ENCODE results near the gene MPRIP.
"Not testable (repeated sequence)": the region's sequence is repeated elsewhere in the genome, so short reads cannot be mapped to it uniquely, and the experiment has no call there.

MPRIP gene

GRCh38 chr17:17125136-17126084 lies 83.2 kb downstream of the MPRIP start:
- H3K4me3 Mint-ChIP-seq, result peak overlapping the region; percentile 50
- CTCF ChIA-PET, result interaction anchor here (1.4 kb wide), 1 partner anchor 16 kb away, joined by 8 read pairs; no protein-coding TSS in a partner anchor
- H3K36me3 Mint-ChIP-seq, result peaks cover 17% of the 10 kb centered on the region
- DNase-seq, result peak; percentile 50
- H3K27me3 Mint-ChIP-seq, result no peaks in the 10 kb centered on the region
- no peaks in the 10 kb centered on the region for H3K9me3 Mint-ChIP-seq
- peaks cover 67% of the 10 kb centered on the region for H3K4me1 Mint-ChIP-seq
- peak overlapping the region; percentile 89 for H3K27ac Mint-ChIP-seq

GRCh38 chr17:17126131-17127110 lies 84.2 kb downstream of the MPRIP start:
- peaks cover 57% of the 10 kb centered on the region for H3K4me1 Mint-ChIP-seq

GRCh38 chr17:17127156-17127555 lies 84.9 kb downstream of the MPRIP start:
- peaks cover 49% of the 10 kb centered on the region for H3K4me1 Mint-ChIP-seq
- H3K27me3 Mint-ChIP-seq, result no peaks in the 10 kb centered on the region
- H3K36me3 Mint-ChIP-seq, result peaks cover 19% of the 10 kb centered on the region
- CTCF ChIA-PET, result no interaction called here
- peak overlapping the region; percentile 49 for H3K4me3 Mint-ChIP-seq
- peak overlapping the region; percentile 89 for H3K27ac Mint-ChIP-seq
- no peak for DNase-seq
- H3K9me3 Mint-ChIP-seq, result no peaks in the 10 kb centered on the region

More at GRCh38 chr17:17126131-17127110, 84.2 kb downstream of the MPRIP start:
- DNase-seq, result peak; percentile 35
- peak overlapping the region; percentile 89 for H3K27ac Mint-ChIP-seq
- peak overlapping the region; percentile 49 for H3K4me3 Mint-ChIP-seq
- CTCF ChIA-PET, result interaction anchor here (1.4 kb wide), 1 partner anchor 15 kb away, joined by 8 read pairs; no protein-coding TSS in a partner anchor
- H3K9me3 Mint-ChIP-seq, result no peaks in the 10 kb centered on the region
- H3K36me3 Mint-ChIP-seq, result peaks cover 19% of the 10 kb centered on the region
- H3K27me3 Mint-ChIP-seq, result no peaks in the 10 kb centered on the region

- Mint-ChIP-seq H3K4me3 (no peak overlapping the region), H3K27ac (peak overlapping the region; percentile 42), H3K36me3 (peaks cover 19% of the 10 kb centered on the region), H3K4me1 (peaks cover 45% of the 10 kb centered on the region), H3K27me3 (no peaks in the 10 kb centered on the region), H3K9me3 (no peaks in the 10 kb centered on the region)
- CTCF ChIA-PET, result interaction anchor here (0.6 kb wide), 1 partner anchor 62 kb away, joined by 3 read pairs; no protein-coding TSS in a partner anchor
- DNase-seq, result no peak
Measured at GRCh38 chr17:17127730-17128291, 85.6 kb downstream of the MPRIP start.

- DNase-seq, result no peak
- no peaks in the 10 kb centered on the region for H3K27me3 Mint-ChIP-seq
- H3K27ac Mint-ChIP-seq, result no peak overlapping the region
- peaks cover 41% of the 10 kb centered on the region for H3K4me1 Mint-ChIP-seq
- H3K36me3 Mint-ChIP-seq, result peaks cover 19% of the 10 kb centered on the region
- H3K9me3 Mint-ChIP-seq, result no peaks in the 10 kb centered on the region
- no peak overlapping the region for H3K4me3 Mint-ChIP-seq
- CTCF ChIA-PET, result interaction anchor here (0.6 kb wide), 1 partner anchor 62 kb away, joined by 3 read pairs; no protein-coding TSS in a partner anchor
Measured at GRCh38 chr17:17128476-17129075, 86.3 kb downstream of the MPRIP start.

- Mint-ChIP-seq H3K4me3 (no peak overlapping the region), H3K36me3 (peaks cover 19% of the 10 kb centered on the region), H3K27me3 (no peaks in the 10 kb centered on the region), H3K4me1 (peaks cover 34% of the 10 kb centered on the region), H3K9me3 (no peaks in the 10 kb centered on the region), H3K27ac (no peak overlapping the region)
- DNase-seq, result no peak
- CTCF ChIA-PET, result no interaction called here
Measured at GRCh38 chr17:17129466-17129865, 87.2 kb downstream of the MPRIP start.

- H3K27me3 Mint-ChIP-seq, result no peaks in the 10 kb centered on the region
- CTCF ChIA-PET, result no interaction called here
- no peaks in the 10 kb centered on the region for H3K9me3 Mint-ChIP-seq
- H3K27ac Mint-ChIP-seq, result no peak overlapping the region
- H3K4me1 Mint-ChIP-seq, result peaks cover 26% of the 10 kb centered on the region
- H3K4me3 Mint-ChIP-seq, result no peak overlapping the region
- no peak for DNase-seq
- H3K36me3 Mint-ChIP-seq, result peaks cover 19% of the 10 kb centered on the region
Measured at GRCh38 chr17:17130077-17130844, 88.0 kb downstream of the MPRIP start.

- CTCF ChIA-PET, result no interaction called here
- Mint-ChIP-seq H3K4me3 (no peak overlapping the region), H3K9me3 (no peaks in the 10 kb centered on the region), H3K27me3 (no peaks in the 10 kb centered on the region), H3K27ac (no peak overlapping the region), H3K4me1 (peaks cover 10% of the 10 kb centered on the region), H3K36me3 (peaks cover 13% of the 10 kb centered on the region)
- no peak for DNase-seq
Measured at GRCh38 chr17:17131839-17132238, 89.6 kb downstream of the MPRIP start.

- H3K9me3 Mint-ChIP-seq, result no peaks in the 10 kb centered on the region
- peaks cover 8% of the 10 kb centered on the region for H3K36me3 Mint-ChIP-seq
- CTCF ChIA-PET, result interaction anchor here (1.3 kb wide), 1 partner anchor 8 kb away, joined by 9 read pairs; no protein-coding TSS in a partner anchor
- H3K4me1 Mint-ChIP-seq, result peaks cover 5% of the 10 kb centered on the region
- H3K27ac Mint-ChIP-seq, result no peak overlapping the region
- H3K4me3 Mint-ChIP-seq, result no peak overlapping the region
- no peaks in the 10 kb centered on the region for H3K27me3 Mint-ChIP-seq
- no peak for DNase-seq
Measured at GRCh38 chr17:17132746-17133145, 90.5 kb downstream of the MPRIP start.

- Mint-ChIP-seq H3K4me3 (no peak overlapping the region), H3K27ac (peak overlapping the region; percentile 20), H3K9me3 (no peaks in the 10 kb centered on the region), H3K27me3 (no peaks in the 10 kb centered on the region), H3K4me1 (no peaks in the 10 kb centered on the region), H3K36me3 (peaks cover 9% of the 10 kb centered on the region)
- no peak for DNase-seq
- CTCF ChIA-PET, result interaction anchor here (1.8 kb wide), 1 partner anchor 133 kb away, joined by 5 read pairs; no protein-coding TSS in a partner anchor
Measured at GRCh38 chr17:17134051-17134956, 92.0 kb downstream of the MPRIP start.

GRCh38 chr17:17134957-17135333 lies 92.7 kb downstream of the MPRIP start:
- Mint-ChIP-seq H3K4me1 (no peaks in the 10 kb centered on the region), H3K9me3 (no peaks in the 10 kb centered on the region), H3K4me3 (no peak overlapping the region), H3K27ac (peak overlapping the region; percentile 20), H3K27me3 (no peaks in the 10 kb centered on the region), H3K36me3 (peaks cover 9% of the 10 kb centered on the region)
- DNase-seq, result no peak
- CTCF ChIA-PET, result interaction anchor here (1.8 kb wide), 1 partner anchor 134 kb away, joined by 5 read pairs; no protein-coding TSS in a partner anchor

- DNase-seq, H3K27me3 Mint-ChIP-seq, H3K4me1 Mint-ChIP-seq, H3K9me3 Mint-ChIP-seq, CTCF ChIA-PET, H3K36me3 Mint-ChIP-seq, H3K27ac Mint-ChIP-seq, H3K4me3 Mint-ChIP-seq: not testable (repeated sequence)
Measured at GRCh38 chr17:17136221-17136620, 94.0 kb downstream of the MPRIP start.
